Measurements from ENCODE around the gene MGAT1. TPM values are rescaled to one million over a fixed set of nuclear protein-coding genes. Genes with fewer than 3 reads are reported as not detected.

Gene MGAT1
- total RNA-seq, 1 experiment from 2014 or later = 59.1 TPM

Other genes with a start within 250 kb of the MGAT1 start
- not detected in 2 replicates for gene SCGB3A1, start 211.3 kb downstream of the MGAT1 start, total RNA-seq (2014; rRNA removed; shearing (Covaris generic))
- 0.04 TPM in 1 of 2 replicates, not detected in the other for gene FLT4, start 153.2 kb downstream of the MGAT1 start, total RNA-seq (2014; rRNA removed; shearing (Covaris generic))
- not detected in 2 replicates for gene OR2Y1, start 62.7 kb downstream of the MGAT1 start, total RNA-seq (2014; rRNA removed; shearing (Covaris generic))
- gene ZFP62, start 58.5 kb upstream of the MGAT1 start, total RNA-seq (2014; rRNA removed; shearing (Covaris generic)) = 22.6 and 27.7 TPM in 2 replicates
- not detected in 2 replicates for gene BTNL8, start 96.4 kb upstream of the MGAT1 start, total RNA-seq (2014; rRNA removed; shearing (Covaris generic))
- gene BTNL3, start 186.0 kb upstream of the MGAT1 start, total RNA-seq (2014; rRNA removed; shearing (Covaris generic)) = not detected in 2 replicates
- 0.15 TPM in 1 of 2 replicates, not detected in the other for gene BTNL9, start 237.5 kb upstream of the MGAT1 start, total RNA-seq (2014; rRNA removed; shearing (Covaris generic))

Data from H4 (cell line).